BE2C (cell line): ENCODE measurements around the gene CCL14.

ENCODE experiments used
- DNase-seq: peaks from one replicate; pipeline ENCODE4 v3.0.0-alpha.2; 2020
- H3K27me3 ChIP-seq: fragments of 250-450 bp; sonication (Bioruptor Pico); 2 replicates; pipeline ENCODE4 v1.5.1; 2020; ENCODE audit warnings: mild to moderate bottlenecking
- H3K36me3 ChIP-seq: fragments of 250-450 bp; sonication (Bioruptor Pico); 2 replicates; pipeline ENCODE4 v1.5.1; 2020; ENCODE audit warnings: mild to moderate bottlenecking
- H3K4me1 ChIP-seq: fragments of 250-450 bp; sonication (Bioruptor Pico); 2 replicates; pipeline ENCODE4 v1.5.1; 2020
- H3K4me3 ChIP-seq: 2 replicates; pipeline ENCODE4 v1.5.1; 2011; ENCODE audit warnings: low read depth, low read length
- H3K9me3 ChIP-seq: fragments of 250-450 bp; sonication (Bioruptor Pico); 2 replicates; pipeline ENCODE4 v1.5.1; 2020
- TF ChIP-seq, protein P1 (sequence below): IDR thresholded peaks from 2 replicates; pipeline ENCODE4 v1.5.1; 2012; ENCODE audit warnings: mild to moderate bottlenecking, low read depth, low read length

CCL14 gene

DNA sequence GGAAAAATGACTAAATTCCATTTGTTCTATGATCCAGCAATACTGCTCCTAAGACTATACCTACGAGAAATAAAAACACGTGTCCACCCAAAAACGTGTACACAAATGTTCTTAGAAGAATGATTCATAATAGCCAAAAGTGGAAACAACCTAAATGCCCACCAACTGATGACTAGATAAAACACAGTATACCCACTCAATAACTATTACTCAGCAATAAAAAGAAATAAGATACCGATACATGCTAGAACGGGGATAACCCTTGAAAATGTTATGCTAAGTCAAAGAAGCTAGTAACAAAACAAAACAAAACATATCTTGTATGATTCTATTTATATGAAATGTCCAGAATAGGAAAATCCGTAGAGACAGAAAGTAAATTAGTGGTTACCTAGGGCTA lies 22.9 kb downstream of the CCL14 start:
- no peaks in the 10 kb centered on the region for H3K4me1 ChIP-seq
- H3K9me3 ChIP-seq = no peaks in the 10 kb centered on the region
- H3K27me3 ChIP-seq = peaks cover 69% of the 10 kb centered on the region
- no peak overlapping the region for H3K4me3 ChIP-seq
- H3K36me3 ChIP-seq = no peaks in the 10 kb centered on the region
- TF ChIP-seq, protein P1, sequence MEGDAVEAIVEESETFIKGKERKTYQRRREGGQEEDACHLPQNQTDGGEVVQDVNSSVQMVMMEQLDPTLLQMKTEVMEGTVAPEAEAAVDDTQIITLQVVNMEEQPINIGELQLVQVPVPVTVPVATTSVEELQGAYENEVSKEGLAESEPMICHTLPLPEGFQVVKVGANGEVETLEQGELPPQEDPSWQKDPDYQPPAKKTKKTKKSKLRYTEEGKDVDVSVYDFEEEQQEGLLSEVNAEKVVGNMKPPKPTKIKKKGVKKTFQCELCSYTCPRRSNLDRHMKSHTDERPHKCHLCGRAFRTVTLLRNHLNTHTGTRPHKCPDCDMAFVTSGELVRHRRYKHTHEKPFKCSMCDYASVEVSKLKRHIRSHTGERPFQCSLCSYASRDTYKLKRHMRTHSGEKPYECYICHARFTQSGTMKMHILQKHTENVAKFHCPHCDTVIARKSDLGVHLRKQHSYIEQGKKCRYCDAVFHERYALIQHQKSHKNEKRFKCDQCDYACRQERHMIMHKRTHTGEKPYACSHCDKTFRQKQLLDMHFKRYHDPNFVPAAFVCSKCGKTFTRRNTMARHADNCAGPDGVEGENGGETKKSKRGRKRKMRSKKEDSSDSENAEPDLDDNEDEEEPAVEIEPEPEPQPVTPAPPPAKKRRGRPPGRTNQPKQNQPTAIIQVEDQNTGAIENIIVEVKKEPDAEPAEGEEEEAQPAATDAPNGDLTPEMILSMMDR = no peak
- no peak for DNase-seq

DNA sequence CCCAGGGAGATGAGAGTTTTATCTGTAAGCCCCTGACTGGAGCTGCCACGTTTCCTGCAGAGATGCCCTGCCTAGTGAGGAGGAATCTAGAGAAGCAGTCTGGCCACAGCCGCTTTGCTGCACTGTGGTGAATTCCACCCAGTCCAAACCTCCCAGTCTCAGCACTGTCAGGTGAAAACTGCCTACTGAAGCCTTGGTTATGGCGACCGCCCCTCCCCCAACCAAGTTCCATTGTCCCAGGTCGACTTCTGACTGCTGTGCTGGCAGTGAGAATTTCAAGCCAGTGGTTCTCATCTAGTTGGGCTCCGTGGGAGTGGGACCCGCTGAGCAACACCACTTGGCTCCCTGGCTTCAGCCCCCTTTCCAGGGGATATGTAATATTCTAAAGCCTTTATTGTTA lies 32.8 kb downstream of the CCL14 start:
- H3K36me3 ChIP-seq = no peaks in the 10 kb centered on the region
- TF ChIP-seq, protein P1 = no peak
- no peak overlapping the region for H3K4me3 ChIP-seq
- no peak for DNase-seq
- no peaks in the 10 kb centered on the region for H3K4me1 ChIP-seq
- H3K9me3 ChIP-seq = no peaks in the 10 kb centered on the region
- peaks cover 32% of the 10 kb centered on the region for H3K27me3 ChIP-seq

DNA sequence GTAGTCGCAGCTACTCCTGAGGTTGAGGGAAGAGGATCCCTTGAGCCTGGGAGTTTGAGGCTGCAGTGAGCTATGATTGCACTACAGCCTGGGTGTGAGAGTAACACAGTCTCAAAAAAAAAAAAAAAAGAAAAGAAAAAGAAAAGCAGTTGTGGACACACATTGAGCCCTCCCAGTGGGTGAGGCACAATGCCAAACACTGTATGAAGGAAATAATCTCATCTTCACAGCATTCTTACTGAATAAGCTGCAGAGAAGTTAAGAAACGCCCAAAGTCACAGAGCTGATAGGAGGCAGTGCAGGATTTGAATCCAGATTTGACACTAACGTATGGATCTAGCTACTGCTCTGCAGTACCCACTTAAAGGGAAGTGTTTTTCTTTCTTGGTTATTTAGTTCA lies 37.1 kb downstream of the CCL14 start:
- Histone ChIP-seq H3K4me1 (no peaks in the 10 kb centered on the region), H3K27me3 (peaks cover 20% of the 10 kb centered on the region; the same call in 1 of the 2 replicates), H3K9me3 (no peaks in the 10 kb centered on the region), H3K4me3 (no peak overlapping the region), H3K36me3 (no peaks in the 10 kb centered on the region)
- TF ChIP-seq, protein P1 = no peak
- DNase-seq = no peak

DNA sequence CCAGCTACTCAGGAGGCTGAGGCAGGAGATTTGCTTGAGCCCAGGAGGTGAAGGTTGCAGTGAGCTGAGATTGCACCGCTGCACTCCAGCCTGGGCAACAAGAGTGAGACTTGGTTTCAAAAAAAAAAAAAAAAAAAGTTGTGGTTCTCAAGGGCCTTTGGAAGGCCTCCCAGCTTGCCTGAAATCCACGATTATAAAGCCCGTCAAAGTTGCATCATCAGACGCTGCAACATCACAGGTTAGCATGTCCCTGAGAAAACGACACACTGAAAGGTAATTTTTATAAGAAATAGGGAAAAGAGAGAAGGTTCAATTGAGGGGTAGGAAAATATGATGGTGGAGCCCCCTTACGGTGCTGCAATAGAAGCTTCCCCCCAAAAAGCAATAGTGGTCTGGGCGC lies 38.4 kb downstream of the CCL14 start:
- no peaks in the 10 kb centered on the region for H3K36me3 ChIP-seq
- no peak for DNase-seq
- H3K27me3 ChIP-seq = peaks cover 7% of the 10 kb centered on the region; the same call in 1 of the 2 replicates
- no peaks in the 10 kb centered on the region for H3K4me1 ChIP-seq
- no peaks in the 10 kb centered on the region for H3K9me3 ChIP-seq
- H3K4me3 ChIP-seq = no peak overlapping the region
- TF ChIP-seq, protein P1 = no peak

DNA sequence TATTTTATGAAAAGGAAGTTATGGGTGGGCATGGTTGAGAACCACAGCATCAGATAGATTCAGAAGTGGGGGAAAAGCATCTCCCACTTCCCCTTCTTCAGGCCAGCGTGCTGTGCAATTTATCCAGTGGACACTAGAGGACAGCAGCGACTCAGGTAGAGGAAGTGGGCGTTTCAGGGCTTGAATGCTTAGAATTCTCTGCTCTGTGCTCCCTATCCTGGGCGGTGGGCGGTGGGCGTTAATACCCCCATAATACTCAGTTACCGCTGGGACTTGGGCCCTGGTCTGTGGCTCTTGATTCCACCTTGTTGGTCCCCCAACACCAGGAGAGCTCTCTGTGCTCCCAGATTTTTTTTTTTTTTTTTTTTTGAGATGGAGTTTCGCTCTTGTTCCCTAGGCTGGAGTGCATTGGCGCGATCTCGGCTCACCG lies 39.4 kb downstream of the CCL14 start:
- Histone ChIP-seq H3K4me1 (no peaks in the 10 kb centered on the region), H3K27me3 (0 out of 2 replicates have a peak, but pooled peaks cover 6% of the 10 kb centered on the region), H3K4me3 (peak overlapping the region; percentile 29; the same call in 1 of the 2 replicates), H3K9me3 (no peaks in the 10 kb centered on the region), H3K36me3 (no peaks in the 10 kb centered on the region)
- peak; percentile 65 for DNase-seq
- TF ChIP-seq, protein P1 = peak; percentile 89

DNA sequence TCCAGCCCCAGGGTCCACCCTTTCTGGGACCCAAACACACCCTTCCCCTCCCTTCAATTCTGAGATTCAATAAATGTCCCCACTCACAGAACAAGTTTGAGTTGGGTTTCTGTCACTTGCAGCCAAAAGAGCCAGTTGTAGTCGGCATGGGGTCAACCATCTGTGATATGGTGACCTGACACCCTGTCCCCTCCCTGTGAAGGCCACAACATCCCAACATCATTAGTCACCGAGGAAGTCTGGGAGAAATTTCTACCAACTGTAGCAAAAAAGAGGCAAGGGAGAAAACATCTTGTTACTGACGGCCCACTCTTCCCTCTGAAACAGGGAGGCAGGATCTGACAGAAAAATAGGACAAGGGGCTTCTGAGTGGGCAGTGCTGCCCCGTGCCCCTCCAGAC lies 42.4 kb downstream of the CCL14 start:
- no peak for DNase-seq
- TF ChIP-seq, protein P1 = no peak
- Histone ChIP-seq H3K36me3 (no peaks in the 10 kb centered on the region), H3K4me1 (no peaks in the 10 kb centered on the region), H3K9me3 (no peaks in the 10 kb centered on the region), H3K27me3 (peaks cover 6% of the 10 kb centered on the region; the same call in 1 of the 2 replicates), H3K4me3 (no peak overlapping the region)
